ENCODE results near the gene HMX3. TPM values are rescaled to one million over a fixed set of nuclear protein-coding genes. Genes with fewer than 3 reads are reported as not detected.

HMX3 gene
- total and polyA plus RNA-seq, 2 donors (not counting 3 experiments of a cell fraction or from before 2014, with no cell fraction given) = not detected

DNA sequence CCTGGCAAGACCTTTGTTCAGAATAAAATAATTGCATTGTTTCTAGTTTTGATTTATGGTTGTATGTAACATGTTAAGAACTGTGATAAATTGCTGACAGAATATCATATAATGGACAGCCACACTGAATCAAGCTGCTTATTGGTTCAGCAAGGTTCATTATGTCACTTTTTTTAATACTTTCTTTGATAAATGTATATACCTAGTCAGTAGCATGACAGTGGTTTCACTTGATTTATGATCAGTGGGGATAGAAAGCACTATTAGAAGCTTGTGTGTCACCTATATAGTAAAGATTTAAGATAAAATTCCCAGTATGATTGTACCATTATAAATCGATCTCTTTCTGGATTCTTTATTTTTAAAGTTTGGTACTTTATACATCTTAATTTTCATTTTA is 22.9 kb downstream of the HMX3 start:
- dilution Hi-C loops (cut with MboI; ENCODE audit: extremely low pct_ligation_motif_present, low sequenced_read_pairs) = no loop called here
- no peak for TF ChIP-seq GATA2 (IDR thresholded peaks at IDR 0.05; ENCODE audit: insufficient read depth, insufficient read length, low read depth, low read length)
- no peak for TF ChIP-seq JUN (IDR thresholded peaks at IDR 0.05; ENCODE audit: borderline replicate concordance, insufficient read depth, insufficient read length, low read depth)
- TF ChIP-seq MYC (IDR thresholded peaks at IDR 0.05; ENCODE audit: low read depth, low read length) = no peak
- TF ChIP-seq POLR2A (IDR thresholded peaks at IDR 0.05; ENCODE audit: low read depth, low read length) = no peak
- TF ChIP-seq EZH2 (IDR thresholded peaks at IDR 0.05; ENCODE audit: borderline replicate concordance, low read depth, low read length, severe bottlenecking) = no peak
- no peak for TF ChIP-seq POLR2AphosphoS5 (IDR thresholded peaks at IDR 0.05; ENCODE audit: insufficient read depth, low read depth, low read length)
- TF ChIP-seq, protein P1, sequence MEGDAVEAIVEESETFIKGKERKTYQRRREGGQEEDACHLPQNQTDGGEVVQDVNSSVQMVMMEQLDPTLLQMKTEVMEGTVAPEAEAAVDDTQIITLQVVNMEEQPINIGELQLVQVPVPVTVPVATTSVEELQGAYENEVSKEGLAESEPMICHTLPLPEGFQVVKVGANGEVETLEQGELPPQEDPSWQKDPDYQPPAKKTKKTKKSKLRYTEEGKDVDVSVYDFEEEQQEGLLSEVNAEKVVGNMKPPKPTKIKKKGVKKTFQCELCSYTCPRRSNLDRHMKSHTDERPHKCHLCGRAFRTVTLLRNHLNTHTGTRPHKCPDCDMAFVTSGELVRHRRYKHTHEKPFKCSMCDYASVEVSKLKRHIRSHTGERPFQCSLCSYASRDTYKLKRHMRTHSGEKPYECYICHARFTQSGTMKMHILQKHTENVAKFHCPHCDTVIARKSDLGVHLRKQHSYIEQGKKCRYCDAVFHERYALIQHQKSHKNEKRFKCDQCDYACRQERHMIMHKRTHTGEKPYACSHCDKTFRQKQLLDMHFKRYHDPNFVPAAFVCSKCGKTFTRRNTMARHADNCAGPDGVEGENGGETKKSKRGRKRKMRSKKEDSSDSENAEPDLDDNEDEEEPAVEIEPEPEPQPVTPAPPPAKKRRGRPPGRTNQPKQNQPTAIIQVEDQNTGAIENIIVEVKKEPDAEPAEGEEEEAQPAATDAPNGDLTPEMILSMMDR (IDR thresholded peaks at IDR 0.05; ENCODE audit: extremely low read depth in 1 of 2, insufficient read depth in 1 of 2, low read depth in 1 of 2, low read length in 2 of 2) = no peak
- no peak for TF ChIP-seq FOS (IDR thresholded peaks at IDR 0.05; ENCODE audit: borderline replicate concordance, insufficient read depth, low read length)
- TF ChIP-seq, protein P2, sequence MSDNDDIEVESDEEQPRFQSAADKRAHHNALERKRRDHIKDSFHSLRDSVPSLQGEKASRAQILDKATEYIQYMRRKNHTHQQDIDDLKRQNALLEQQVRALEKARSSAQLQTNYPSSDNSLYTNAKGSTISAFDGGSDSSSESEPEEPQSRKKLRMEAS (IDR thresholded peaks at IDR 0.05; ENCODE audit: insufficient read depth, insufficient read length) = no peak
- Histone ChIP-seq H3K4me1 (ENCODE audit: control insufficient read depth, extremely low read depth, insufficient read depth, low read length) (peaks cover 47% of the 10 kb centered on the region), H2AFZ (ENCODE audit: low read depth, low read length) (no peak overlapping the region), H3K4me3 (replicated peaks in 1 of 3; ENCODE audit: insufficient read depth in 1 of 3, low read depth in 1 of 3, low read length in 3 of 3) (no peak overlapping the region), H3K79me2 (ENCODE audit: control insufficient read depth, insufficient read depth, low read length) (peaks cover 91% of the 10 kb centered on the region), H3K4me2 (ENCODE audit: insufficient read depth, low read length) (peak overlapping the region; percentile 97), H4K20me1 (replicated peaks; ENCODE audit: control insufficient read depth, extremely low read depth, insufficient read depth, low read length) (peaks cover 7% of the 10 kb centered on the region), H3K9me1 (replicated peaks; ENCODE audit: control insufficient read depth, extremely low read depth, insufficient read depth, low read length) (no peaks in the 10 kb centered on the region), H3K27me3 (ENCODE audit: control insufficient read depth in 2 of 2, insufficient read depth in 2 of 2, low read length in 2 of 2) (no peaks in the 10 kb centered on the region), H3K27ac (ENCODE audit: insufficient read depth, low read depth, low read length) (no peak overlapping the region), H3K36me3 (ENCODE audit: control insufficient read depth in 2 of 2, extremely low read depth in 1 of 2, insufficient read depth in 2 of 2, low read length in 2 of 2) (peaks cover 14 to 24% of the 10 kb centered on the region in 2 experiments), H3K9me3 (replicated peaks; ENCODE audit: control insufficient read depth, insufficient read depth, low read length) (no peaks in the 10 kb centered on the region), H3K9ac (replicated peaks; ENCODE audit: extremely low read depth, insufficient read depth, low read length) (no peak overlapping the region)
- BruUV-seq (replicated peaks) = no TSS peak
- POLR2A ChIA-PET = no interaction called here
- FAIRE-seq (no peak), DNase-seq (ENCODE audit: low read depth, low spot score) (no peak)
- intact Hi-C loops (cut with micrococcal nuclease) = loop anchor here (10.0 kb wide), 1 partner anchor 1014 kb away; no protein-coding TSS in a partner anchor
- CTCF ChIA-PET = no interaction called here
